ENCODE results near the gene GBF1.

GRCh38 chr10:102389894-102390293 is 144.6 kb downstream of the GBF1 start:
- TF ChIP-seq RXRA (IDR thresholded peaks at IDR 0.05), result no peak
- TF ChIP-seq CTCF (IDR thresholded peaks at IDR 0.05; ENCODE audit: low read depth, low read length, missing input control), result no peak
- TF ChIP-seq MAX (IDR thresholded peaks at IDR 0.05), result no peak
- no peak for TF ChIP-seq REST (IDR thresholded peaks at IDR 0.05)
- no peak for TF ChIP-seq RAD21 (IDR thresholded peaks at IDR 0.05)
- TF ChIP-seq JUND (IDR thresholded peaks at IDR 0.05), result no peak
- TF ChIP-seq TAF1 (conservative IDR thresholded peaks at IDR 0.05), result no peak
- no peak for TF ChIP-seq YY1 (IDR thresholded peaks at IDR 0.05)
- no peak for TF ChIP-seq ATF3 (IDR thresholded peaks at IDR 0.05)
- TF ChIP-seq FOXA2 (IDR thresholded peaks at IDR 0.05), result no peak
- no peak for TF ChIP-seq GABPA (IDR thresholded peaks at IDR 0.05 in 1 of 2, conservative IDR thresholded peaks at IDR 0.05 in 1 of 2)
